Mesenchymal stem cell (in vitro differentiated cells and primary cell): Measurements from ENCODE around the gene ARAP2.

Source experiments
- DNase-seq: peaks from one replicate; pipeline ENCODE4 v3.0.0-alpha.2; 2013
- H2AFZ ChIP-seq: one replicate; pipeline ENCODE4 v1.6.1; 2013; ENCODE audit warnings: low read depth, mild to moderate bottlenecking, control low read depth, inconsistent platforms, low read length, moderate library complexity
- H2AK5ac ChIP-seq: 2 replicates; pipeline ENCODE4 v1.6.1; 2013; ENCODE audit warnings: low read length, moderate library complexity, mild to moderate bottlenecking, inconsistent platforms; ENCODE audit not compliant: severe bottlenecking
- H2BK120ac ChIP-seq: one replicate; pipeline ENCODE4 v1.6.1; 2013; ENCODE audit warnings: low read depth, mild to moderate bottlenecking, inconsistent platforms, low read length, moderate library complexity
- H2BK12ac ChIP-seq, 2 experiments: one replicate each; pipeline ENCODE4 v1.6.1; 2013; ENCODE audit warnings: inconsistent platforms in 2 of 2, low read length in 2 of 2, mild to moderate bottlenecking in 2 of 2, moderate library complexity in 2 of 2, control low read depth in 1 of 2
- H2BK15ac ChIP-seq: one replicate; pipeline ENCODE4 v1.6.1; 2013; ENCODE audit warnings: mild to moderate bottlenecking, low read depth, inconsistent platforms; ENCODE audit not compliant: poor library complexity, severe bottlenecking
- H2BK5ac ChIP-seq: 2 replicates; pipeline ENCODE4 v1.6.1; 2013; ENCODE audit warnings: low read depth, mild to moderate bottlenecking, low read length, control low read depth, inconsistent platforms; ENCODE audit not compliant: poor library complexity, severe bottlenecking
- H3K14ac ChIP-seq, 2 experiments: one replicate each; pipeline ENCODE4 v1.6.1; 2013; ENCODE audit warnings: inconsistent platforms in 2 of 2, low read length in 2 of 2, control low read depth in 1 of 2, mild to moderate bottlenecking in 1 of 2, moderate library complexity in 1 of 2
- H3K18ac ChIP-seq, 2 experiments: one replicate each; pipeline ENCODE4 v1.6.1; 2013; ENCODE audit warnings: inconsistent platforms in 2 of 2, low read length in 2 of 2, control low read depth in 1 of 2, low read depth in 1 of 2, mild to moderate bottlenecking in 1 of 2
- H3K23ac ChIP-seq, 2 experiments: one replicate each; pipeline ENCODE4 v1.6.1; 2013; ENCODE audit warnings: inconsistent platforms in 2 of 2, low read length in 2 of 2, mild to moderate bottlenecking in 2 of 2, moderate library complexity in 2 of 2, control low read depth in 1 of 2
- H3K27ac ChIP-seq: 2 replicates; pipeline ENCODE4 v1.5.1; 2013; ENCODE audit warnings: mild to moderate bottlenecking, moderate library complexity, low read length, control low read depth, inconsistent platforms; ENCODE audit not compliant: poor library complexity, severe bottlenecking
- H3K27me3 ChIP-seq, 2 experiments: 2 replicates each; pipeline versions ENCODE4 v1.6.1 to v1.7.0; 2013; ENCODE audit warnings: low read length in 2 of 2, mild to moderate bottlenecking in 2 of 2, moderate library complexity in 2 of 2, control low read depth in 1 of 2, inconsistent platforms in 1 of 2; ENCODE audit not compliant: control insufficient read depth in 1 of 2, insufficient read depth in 1 of 2
- H3K36me3 ChIP-seq, 2 experiments: 2 replicates each; pipeline versions ENCODE4 v1.6.1 to v1.7.0; 2013; ENCODE audit warnings: low read length in 2 of 2, control low read depth in 1 of 2, inconsistent platforms in 1 of 2, low read depth in 1 of 2, mild to moderate bottlenecking in 1 of 2; ENCODE audit not compliant: insufficient read depth in 2 of 2, control insufficient read depth in 1 of 2
- H3K4ac ChIP-seq, 2 experiments: one replicate each; pipeline ENCODE4 v1.6.1; 2013; ENCODE audit warnings: inconsistent platforms in 2 of 2, low read length in 2 of 2, mild to moderate bottlenecking in 2 of 2, moderate library complexity in 2 of 2, control low read depth in 1 of 2, low read depth in 1 of 2
- H3K4me1 ChIP-seq: 2 replicates; pipeline ENCODE4 v1.6.1; 2013; ENCODE audit warnings: low read depth, low read length, control low read depth; ENCODE audit not compliant: control insufficient read depth, insufficient read depth
- H3K4me2 ChIP-seq: 2 replicates; pipeline ENCODE4 v1.6.1; 2013; ENCODE audit warnings: low read length, mild to moderate bottlenecking, inconsistent platforms; ENCODE audit not compliant: poor library complexity, severe bottlenecking
- H3K4me3 ChIP-seq, 2 experiments: 2 replicates each; pipeline versions ENCODE4 v1.5.1 to v1.7.0; 2013; ENCODE audit warnings: low read length in 2 of 2, mild to moderate bottlenecking in 2 of 2, control low read depth in 1 of 2, low read depth in 1 of 2; ENCODE audit not compliant: insufficient read depth in 1 of 2
- H3K79me1 ChIP-seq: replicated peaks from 2 replicates; pipeline ENCODE4 v1.6.1; 2013; ENCODE audit warnings: mild to moderate bottlenecking, control low read depth, low read length, inconsistent platforms; ENCODE audit not compliant: poor library complexity, severe bottlenecking
- H3K9ac ChIP-seq: 2 replicates; pipeline ENCODE4 v1.7.0; 2013; ENCODE audit warnings: mild to moderate bottlenecking, low read length, moderate library complexity
- H3K9me3 ChIP-seq: 2 replicates; pipeline ENCODE4 v1.7.0; 2013; ENCODE audit warnings: mild to moderate bottlenecking, low read length; ENCODE audit not compliant: control insufficient read depth
- H4K8ac ChIP-seq: one replicate; pipeline ENCODE4 v1.6.1; 2013; ENCODE audit warnings: inconsistent platforms, mild to moderate bottlenecking, low read length, moderate library complexity
- H4K91ac ChIP-seq: one replicate; pipeline ENCODE4 v1.6.1; 2013; ENCODE audit warnings: mild to moderate bottlenecking, low read length, inconsistent platforms
- WGBS: methylation state at CpG from one replicate; pipeline ENCODE4 v1.1.7; 2013; ENCODE audit warnings: mixed read lengths; 5-methylcytosine and 5-hydroxymethylcytosine counted together

The ARAP2 gene

GRCh38 chr4:36230534-36230933, 13.8 kb downstream of the ARAP2 start:
- no peak overlapping the region for H4K8ac ChIP-seq
- WGBS = 100% methylated on average over 1 of the region's 3 CpGs
- H3K4me1 ChIP-seq = no peaks in the 10 kb centered on the region
- H3K4ac ChIP-seq = no peak overlapping the region
- H3K79me1 ChIP-seq = peaks cover 26% of the 10 kb centered on the region
- H3K36me3 ChIP-seq = no peaks in the 10 kb centered on the region
- H3K14ac ChIP-seq = no peak overlapping the region
- H3K23ac ChIP-seq = no peak overlapping the region
- no peak overlapping the region for H2BK120ac ChIP-seq
- H2AK5ac ChIP-seq = no peak overlapping the region
- H3K18ac ChIP-seq = no peak overlapping the region
- no peaks in the 10 kb centered on the region for H3K9me3 ChIP-seq
- H3K4me2 ChIP-seq = no peak overlapping the region
- no peak overlapping the region for H3K27ac ChIP-seq
- no peak overlapping the region for H3K4me3 ChIP-seq
- no peak overlapping the region for H2BK5ac ChIP-seq
- DNase-seq = no peak
- H2BK15ac ChIP-seq = no peak overlapping the region
- no peaks in the 10 kb centered on the region for H3K27me3 ChIP-seq
- no peak overlapping the region for H2AFZ ChIP-seq
- no peak overlapping the region for H3K9ac ChIP-seq
- H2BK12ac ChIP-seq = no peak overlapping the region
- no peak overlapping the region for H4K91ac ChIP-seq

DNA sequence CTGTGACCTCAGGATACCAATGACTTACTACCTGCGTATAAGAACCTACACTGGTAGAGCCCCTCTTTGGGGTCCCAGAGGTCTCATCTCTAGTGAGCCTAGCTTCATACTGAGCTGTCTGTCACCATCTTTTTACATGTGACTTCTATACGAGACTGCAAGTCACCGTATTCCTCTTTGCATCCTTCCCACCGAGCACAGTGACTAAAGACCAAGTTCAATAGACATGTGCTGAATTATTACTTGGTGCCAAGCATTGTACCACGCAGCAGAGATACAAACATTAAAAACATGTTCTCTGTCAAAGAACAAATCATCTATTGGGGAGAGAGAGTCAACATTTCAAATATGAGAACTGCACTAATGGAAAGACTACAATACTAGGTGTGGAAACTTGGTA, 16.4 kb downstream of the ARAP2 start:
- Histone ChIP-seq H3K27me3 (no peaks in the 10 kb centered on the region), H3K27ac (no peak overlapping the region), H2BK120ac (no peak overlapping the region), H2AK5ac (no peak overlapping the region), H4K8ac (no peak overlapping the region), H2BK12ac (no peak overlapping the region), H4K91ac (no peak overlapping the region), H3K4me1 (peaks cover 2% of the 10 kb centered on the region), H3K9me3 (no peaks in the 10 kb centered on the region), H2BK5ac (no peak overlapping the region), H3K18ac (no peak overlapping the region), H3K4me2 (no peak overlapping the region), H3K4me3 (no peak overlapping the region), H3K9ac (no peak overlapping the region), H2BK15ac (no peak overlapping the region), H3K4ac (no peak overlapping the region), H3K23ac (no peak overlapping the region), H3K36me3 (no peaks in the 10 kb centered on the region), H2AFZ (no peak overlapping the region), H3K14ac (no peak overlapping the region), H3K79me1 (peaks cover 15% of the 10 kb centered on the region)
- WGBS = 89% methylated on average over 4 of the region's 5 CpGs
- no peak for DNase-seq

DNA sequence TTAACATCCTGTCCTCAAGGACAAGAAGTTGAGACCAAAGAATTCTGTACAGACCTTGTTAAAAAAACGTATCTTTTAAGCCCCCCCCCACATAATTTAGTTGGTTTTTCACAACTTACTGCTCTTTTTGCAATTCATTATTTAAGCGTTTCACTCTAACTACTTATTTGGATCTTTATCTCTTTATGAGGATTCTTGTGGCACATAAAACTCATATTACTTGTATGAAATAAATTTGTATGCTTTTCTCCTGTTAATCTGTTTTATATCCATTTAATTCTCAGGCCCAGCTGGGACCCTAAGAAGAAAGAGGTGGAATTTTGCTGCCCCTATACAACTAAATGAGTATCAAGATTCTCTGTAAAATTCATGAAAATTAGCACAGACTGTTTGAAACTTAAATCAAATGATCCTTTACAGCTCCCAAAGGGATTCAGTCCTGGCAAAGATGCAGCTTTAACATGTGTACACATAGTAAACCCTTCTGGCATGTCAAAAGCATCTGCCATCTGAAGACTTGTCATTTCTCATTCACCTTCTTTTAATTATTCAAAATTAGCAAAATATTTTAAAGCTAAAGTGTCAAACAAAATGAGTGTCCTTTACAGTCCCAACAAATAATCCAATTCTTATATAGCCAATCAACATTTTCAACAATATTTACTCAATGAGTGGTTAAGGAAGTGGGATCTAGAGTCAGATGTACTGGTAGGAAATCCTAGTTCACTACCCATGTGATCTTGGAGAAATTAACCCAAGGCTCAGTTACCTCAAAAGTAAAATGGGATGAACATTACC, 17.7 kb downstream of the ARAP2 start:
- no peak overlapping the region for H4K91ac ChIP-seq
- H3K27me3 ChIP-seq = no peaks in the 10 kb centered on the region
- no peaks in the 10 kb centered on the region for H3K36me3 ChIP-seq
- H3K18ac ChIP-seq = no peak overlapping the region
- H2BK5ac ChIP-seq = no peak overlapping the region
- H2BK12ac ChIP-seq = no peak overlapping the region
- H2BK120ac ChIP-seq = no peak overlapping the region
- no peak overlapping the region for H3K27ac ChIP-seq
- no peak overlapping the region for H3K4ac ChIP-seq
- no peak overlapping the region for H2BK15ac ChIP-seq
- H3K4me1 ChIP-seq = peaks cover 2% of the 10 kb centered on the region
- H3K4me2 ChIP-seq = no peak overlapping the region
- H3K14ac ChIP-seq = no peak overlapping the region
- no peak overlapping the region for H4K8ac ChIP-seq
- H3K23ac ChIP-seq = no peak overlapping the region
- no peak for DNase-seq
- H3K79me1 ChIP-seq = peaks cover 12% of the 10 kb centered on the region
- no peak overlapping the region for H2AFZ ChIP-seq
- H2AK5ac ChIP-seq = no peak overlapping the region
- no peak overlapping the region for H3K4me3 ChIP-seq
- no peak overlapping the region for H3K9ac ChIP-seq
- no peaks in the 10 kb centered on the region for H3K9me3 ChIP-seq
- WGBS = 33% methylated on average over 1 of the region's 2 CpGs

- H2BK120ac ChIP-seq = no peak overlapping the region
- no peak overlapping the region for H2BK5ac ChIP-seq
- no peak overlapping the region for H2BK15ac ChIP-seq
- peaks cover 11% of the 10 kb centered on the region for H3K79me1 ChIP-seq
- no peak overlapping the region for H3K4me2 ChIP-seq
- H3K27me3 ChIP-seq = no peaks in the 10 kb centered on the region
- H3K14ac ChIP-seq = no peak overlapping the region
- no peak overlapping the region for H2AK5ac ChIP-seq
- no peaks in the 10 kb centered on the region for H3K9me3 ChIP-seq
- H3K18ac ChIP-seq = no peak overlapping the region
- no peak overlapping the region for H3K4me3 ChIP-seq
- WGBS = 100% methylated on average over 1 of the region's 2 CpGs
- H2BK12ac ChIP-seq = no peak overlapping the region
- peak overlapping the region; percentile 9 for H3K27ac ChIP-seq
- H3K9ac ChIP-seq = no peak overlapping the region
- H3K36me3 ChIP-seq = no peaks in the 10 kb centered on the region
- H4K8ac ChIP-seq = no peak overlapping the region
- H4K91ac ChIP-seq = no peak overlapping the region
- H3K4ac ChIP-seq = no peak overlapping the region
- peaks cover 2% of the 10 kb centered on the region for H3K4me1 ChIP-seq
- no peak for DNase-seq
- H2AFZ ChIP-seq = no peak overlapping the region
- no peak overlapping the region for H3K23ac ChIP-seq
Observed at GRCh38 chr4:36224972-36225903, 19.1 kb downstream of the ARAP2 start.
